ENCODE measurements around the gene RRAD.

RRAD gene

GRCh38 chr16:66894055-66894454, 31.3 kb downstream of the RRAD start:
- H3K9me3 ChIP-seq = no peaks in the 10 kb centered on the region
- H3K4me1 ChIP-seq = peaks cover 9% of the 10 kb centered on the region
- DNase-seq = no peak
- peaks cover 8% of the 10 kb centered on the region; the same call in 1 of the 2 replicates for H3K36me3 ChIP-seq
- H3K4me3 ChIP-seq (ENCODE audit: low read depth, low read length) = no peak overlapping the region
- H3K27me3 ChIP-seq = no peaks in the 10 kb centered on the region
- TF ChIP-seq, protein P1, sequence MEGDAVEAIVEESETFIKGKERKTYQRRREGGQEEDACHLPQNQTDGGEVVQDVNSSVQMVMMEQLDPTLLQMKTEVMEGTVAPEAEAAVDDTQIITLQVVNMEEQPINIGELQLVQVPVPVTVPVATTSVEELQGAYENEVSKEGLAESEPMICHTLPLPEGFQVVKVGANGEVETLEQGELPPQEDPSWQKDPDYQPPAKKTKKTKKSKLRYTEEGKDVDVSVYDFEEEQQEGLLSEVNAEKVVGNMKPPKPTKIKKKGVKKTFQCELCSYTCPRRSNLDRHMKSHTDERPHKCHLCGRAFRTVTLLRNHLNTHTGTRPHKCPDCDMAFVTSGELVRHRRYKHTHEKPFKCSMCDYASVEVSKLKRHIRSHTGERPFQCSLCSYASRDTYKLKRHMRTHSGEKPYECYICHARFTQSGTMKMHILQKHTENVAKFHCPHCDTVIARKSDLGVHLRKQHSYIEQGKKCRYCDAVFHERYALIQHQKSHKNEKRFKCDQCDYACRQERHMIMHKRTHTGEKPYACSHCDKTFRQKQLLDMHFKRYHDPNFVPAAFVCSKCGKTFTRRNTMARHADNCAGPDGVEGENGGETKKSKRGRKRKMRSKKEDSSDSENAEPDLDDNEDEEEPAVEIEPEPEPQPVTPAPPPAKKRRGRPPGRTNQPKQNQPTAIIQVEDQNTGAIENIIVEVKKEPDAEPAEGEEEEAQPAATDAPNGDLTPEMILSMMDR (IDR thresholded peaks at IDR 0.05; ENCODE audit: low read depth, low read length) = no peak

DNA sequence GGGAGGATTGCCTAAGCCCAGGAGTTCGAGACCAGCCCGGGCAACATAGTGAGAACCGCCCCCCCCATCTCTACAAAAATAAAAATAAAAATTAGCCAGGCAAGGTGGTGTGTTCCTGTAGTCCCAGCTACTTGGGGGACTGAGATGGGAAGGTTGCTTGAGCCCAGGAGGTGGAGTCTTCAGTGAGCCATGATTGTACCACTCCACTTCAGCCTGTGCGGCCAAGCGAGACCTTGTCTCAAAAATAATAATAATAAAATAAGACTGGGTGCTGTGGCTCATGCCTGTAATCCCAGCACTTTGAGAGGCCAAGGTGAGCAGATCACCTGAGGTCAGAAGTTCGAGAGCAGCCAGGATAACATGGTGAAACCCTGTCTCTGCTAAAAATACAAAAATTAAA, 33.5 kb downstream of the RRAD start:
- peaks cover 15% of the 10 kb centered on the region for H3K36me3 ChIP-seq
- H3K27me3 ChIP-seq = no peaks in the 10 kb centered on the region
- peaks cover 12% of the 10 kb centered on the region for H3K4me1 ChIP-seq

DNA sequence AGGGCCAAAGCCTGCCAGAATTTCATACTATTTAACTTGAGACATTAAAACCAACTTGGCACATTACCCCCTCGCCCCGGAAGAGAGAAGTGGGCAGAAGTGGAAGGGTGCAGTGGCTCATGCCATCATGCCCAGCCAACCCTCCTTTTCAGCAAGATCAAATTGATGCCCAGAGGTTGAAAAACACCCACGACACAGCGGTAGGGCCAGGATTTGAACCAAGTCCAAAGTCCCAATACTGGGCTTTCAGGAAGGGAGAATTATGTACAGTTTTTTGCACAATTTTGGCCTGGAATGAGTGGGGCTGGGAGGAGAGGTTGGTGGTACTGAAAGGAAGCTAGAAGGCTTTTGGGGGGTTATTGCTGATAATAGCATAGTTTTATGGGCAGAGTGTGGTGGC, 34.0 kb downstream of the RRAD start:
- Histone ChIP-seq H3K4me3 (ENCODE audit: low read depth, low read length) (no peak overlapping the region), H3K4me1 (peaks cover 12% of the 10 kb centered on the region), H3K36me3 (peaks cover 19% of the 10 kb centered on the region), H3K9me3 (no peaks in the 10 kb centered on the region), H3K27me3 (no peaks in the 10 kb centered on the region)
- no peak for DNase-seq
- TF ChIP-seq, protein P1 (IDR thresholded peaks at IDR 0.05; ENCODE audit: low read depth, low read length) = no peak

More for the DNA sequence above, 33.5 kb downstream of the RRAD start:
- TF ChIP-seq, protein P1 (IDR thresholded peaks at IDR 0.05; ENCODE audit: low read depth, low read length) = no peak
- H3K9me3 ChIP-seq = no peaks in the 10 kb centered on the region
- DNase-seq = no peak
- no peak overlapping the region for H3K4me3 ChIP-seq (ENCODE audit: low read depth, low read length)

- H3K4me3 ChIP-seq (ENCODE audit: low read depth, low read length) = no peak overlapping the region
- DNase-seq = no peak
- H3K36me3 ChIP-seq = peaks cover 23% of the 10 kb centered on the region
- TF ChIP-seq, protein P1 (IDR thresholded peaks at IDR 0.05; ENCODE audit: low read depth, low read length) = no peak
- no peaks in the 10 kb centered on the region for H3K9me3 ChIP-seq
- peaks cover 12% of the 10 kb centered on the region for H3K4me1 ChIP-seq
- no peaks in the 10 kb centered on the region for H3K27me3 ChIP-seq
Measured at GRCh38 chr16:66890799-66891198, 34.5 kb downstream of the RRAD start.

- Histone ChIP-seq H3K36me3 (peaks cover 35% of the 10 kb centered on the region), H3K9me3 (no peaks in the 10 kb centered on the region), H3K4me3 (ENCODE audit: low read depth, low read length) (no peak overlapping the region), H3K27me3 (no peaks in the 10 kb centered on the region), H3K4me1 (peaks cover 12% of the 10 kb centered on the region)
- DNase-seq = no peak
- TF ChIP-seq, protein P1 (IDR thresholded peaks at IDR 0.05; ENCODE audit: low read depth, low read length) = no peak
Measured at GRCh38 chr16:66889622-66890021, 35.7 kb downstream of the RRAD start.

GRCh38 chr16:66888647-66889615, 36.4 kb downstream of the RRAD start:
- DNase-seq = no peak
- peaks cover 12% of the 10 kb centered on the region for H3K4me1 ChIP-seq

More at GRCh38 chr16:66888647-66889615, 36.4 kb downstream of the RRAD start:
- Histone ChIP-seq H3K4me3 (ENCODE audit: low read depth, low read length) (no peak overlapping the region), H3K27me3 (no peaks in the 10 kb centered on the region), H3K36me3 (peaks cover 41% of the 10 kb centered on the region), H3K9me3 (no peaks in the 10 kb centered on the region)
- TF ChIP-seq, protein P1 (IDR thresholded peaks at IDR 0.05; ENCODE audit: low read depth, low read length) = no peak

Measured in BE2C (cell line).